Hepatocyte (in vitro differentiated cells): Measurements from ENCODE around the gene KIAA0753. TPM values are rescaled to one million over a fixed set of nuclear protein-coding genes. Genes with fewer than 3 reads are reported as not detected.
A peak's percentile ranks its signal among the peaks of the same experiment; 100 is the strongest.
"Not testable (repeated sequence)": the region's sequence is repeated elsewhere in the genome, so short reads cannot be mapped to it uniquely, and the experiment has no call there.

ENCODE experiments used
- DNase-seq: peaks from one replicate; pipeline ENCODE4 v3.0.0-alpha.2; 2016; ENCODE audit warnings: low spot score
- H2AFZ ChIP-seq: fragments of 200-600 bp; sonication (generic); 2 replicates; pipeline ENCODE4 v1.6.0; 2016; ENCODE audit warnings: antibody characterized with exemption, mild to moderate bottlenecking
- H3K27ac ChIP-seq: fragments of 200-600 bp; sonication (generic); 2 replicates; pipeline ENCODE4 v1.5.1; 2016; ENCODE audit warnings: mild to moderate bottlenecking
- H3K27me3 ChIP-seq: fragments of 200-600 bp; sonication (generic); 2 replicates; pipeline ENCODE4 v1.6.1; 2016
- H3K36me3 ChIP-seq: fragments of 200-600 bp; sonication (generic); replicated peaks from 2 replicates; pipeline ENCODE4 v1.5.1; 2016; ENCODE audit warnings: low read depth; ENCODE audit not compliant: insufficient read depth
- H3K4me1 ChIP-seq: fragments of 200-600 bp; sonication (generic); 2 replicates; pipeline ENCODE4 v1.5.1; 2016; ENCODE audit warnings: mild to moderate bottlenecking, moderate library complexity; ENCODE audit not compliant: insufficient read depth
- H3K4me2 ChIP-seq: fragments of 200-600 bp; sonication (generic); 2 replicates; pipeline ENCODE4 v1.6.0; 2016
- H3K4me3 ChIP-seq: fragments of 200-600 bp; sonication (generic); 2 replicates; pipeline ENCODE4 v1.5.1; 2016; ENCODE audit warnings: mild to moderate bottlenecking
- H3K79me2 ChIP-seq: fragments of 200-600 bp; sonication (generic); 2 replicates; pipeline ENCODE4 v1.6.0; 2017; ENCODE audit warnings: mild to moderate bottlenecking
- H3K9me2 ChIP-seq: fragments of 200-600 bp; sonication (generic); replicated peaks from 2 replicates; pipeline ENCODE4 v1.6.0; 2017; ENCODE audit warnings: mild to moderate bottlenecking; ENCODE audit not compliant: insufficient read depth
- H3K9me3 ChIP-seq: fragments of 200-600 bp; sonication (generic); 2 replicates; pipeline ENCODE4 v1.5.1; 2016; ENCODE audit warnings: low read depth, mild to moderate bottlenecking
- H4K20me1 ChIP-seq: fragments of 200-600 bp; sonication (generic); 2 replicates; pipeline ENCODE4 v1.6.0; 2016; ENCODE audit warnings: mild to moderate bottlenecking; ENCODE audit not compliant: insufficient read depth, poor library complexity, severe bottlenecking
- CTCF ChIP-seq: fragments of 200-600 bp; sonication (generic); IDR thresholded peaks from 2 replicates; pipeline ENCODE4 v1.5.1; 2016; ENCODE audit warnings: antibody characterized with exemption, mild to moderate bottlenecking; ENCODE audit not compliant: poor library complexity
- EZH2 ChIP-seq: fragments of 200-600 bp; sonication (generic); IDR thresholded peaks from 2 replicates; pipeline ENCODE4 v1.6.1; 2016; ENCODE audit warnings: antibody characterized with exemption, mild to moderate bottlenecking, borderline replicate concordance
- EZH2phosphoT487 ChIP-seq: fragments of 200-600 bp; sonication (generic); IDR thresholded peaks from one replicate; pipeline ENCODE4 v1.6.1; 2018; ENCODE audit warnings: antibody characterized with exemption, mild to moderate bottlenecking, low read depth, moderate library complexity; ENCODE audit not compliant: unreplicated experiment, severe bottlenecking
- WGBS: methylation state at CpG from one replicate; pipeline ENCODE4 v1.1.6; 2016; ENCODE audit warnings: low lambda C conversion rate; ENCODE audit errors: missing lambda C conversion rate; 5-methylcytosine and 5-hydroxymethylcytosine counted together
- polyA plus RNA-seq: library from polyadenylated mRNA; unstranded; fragments of >200 nt; fragmentation: Nextera tagmentation; extraction: Ambion mirVana; gene quantifications from 2 replicates; pipeline ENCODE4 v1.2.1, GENCODE V29; 2016
- total RNA-seq: library from RNA; depleted of rRNA; stranded (reverse); fragments of >200 nt; gene quantifications from 2 replicates; pipeline ENCODE4 v1.2.3, GENCODE V29; 2014

The KIAA0753 gene
- total and polyA plus RNA-seq, 2 experiments from 2014 or later, result 6.0 to 12.0 TPM

- Histone ChIP-seq H3K27ac (no peak overlapping the region), H2AFZ (no peak overlapping the region), H3K9me3 (no peaks in the 10 kb centered on the region), H4K20me1 (no peaks in the 10 kb centered on the region), H3K4me3 (no peak overlapping the region), H3K27me3 (no peaks in the 10 kb centered on the region), H3K79me2 (no peaks in the 10 kb centered on the region), H3K4me2 (no peak overlapping the region), H3K4me1 (no peaks in the 10 kb centered on the region), H3K36me3 (no peaks in the 10 kb centered on the region), H3K9me2 (no peaks in the 10 kb centered on the region)
- DNase-seq, result no peak
- TF ChIP-seq CTCF (no peak), EZH2 (no peak), EZH2phosphoT487 (no peak)
- 94% methylated on average over 17 of the region's 17 CpGs for WGBS
These were observed 27.7 kb upstream of the KIAA0753 start for GRCh38 chr17:6668219-6668618.

GRCh38 chr17:6667516-6667915 is 27.0 kb upstream of the KIAA0753 start:
- no peaks in the 10 kb centered on the region for H3K27me3 ChIP-seq
- H3K9me2 ChIP-seq, result no peaks in the 10 kb centered on the region
- no peaks in the 10 kb centered on the region for H3K4me1 ChIP-seq
- H3K4me2 ChIP-seq, result no peak overlapping the region
- H3K27ac ChIP-seq, result no peak overlapping the region
- H4K20me1 ChIP-seq, result no peaks in the 10 kb centered on the region
- no peak for DNase-seq
- no peak overlapping the region for H3K4me3 ChIP-seq
- WGBS, result 81% methylated on average over 6 of the region's 6 CpGs
- no peak for TF ChIP-seq CTCF
- TF ChIP-seq EZH2phosphoT487, result no peak
- TF ChIP-seq EZH2, result no peak
- no peaks in the 10 kb centered on the region for H3K36me3 ChIP-seq
- no peaks in the 10 kb centered on the region for H3K79me2 ChIP-seq
- no peaks in the 10 kb centered on the region for H3K9me3 ChIP-seq
- no peak overlapping the region for H2AFZ ChIP-seq

GRCh38 chr17:6666557-6666956 is 26.0 kb upstream of the KIAA0753 start:
- TF ChIP-seq EZH2 (no peak), EZH2phosphoT487 (no peak), CTCF (no peak)
- no peak overlapping the region for H3K4me2 ChIP-seq
- 91% methylated on average over 6 of the region's 6 CpGs for WGBS
- no peak overlapping the region for H3K27ac ChIP-seq
- H3K27me3 ChIP-seq, result no peaks in the 10 kb centered on the region
- no peaks in the 10 kb centered on the region for H3K9me3 ChIP-seq
- H3K36me3 ChIP-seq, result no peaks in the 10 kb centered on the region
- H3K9me2 ChIP-seq, result no peaks in the 10 kb centered on the region
- no peak for DNase-seq
- no peak overlapping the region for H2AFZ ChIP-seq
- no peaks in the 10 kb centered on the region for H3K79me2 ChIP-seq
- H3K4me3 ChIP-seq, result no peak overlapping the region
- H4K20me1 ChIP-seq, result no peaks in the 10 kb centered on the region
- H3K4me1 ChIP-seq, result no peaks in the 10 kb centered on the region

- Histone ChIP-seq H4K20me1 (no peaks in the 10 kb centered on the region), H3K4me2 (no peak overlapping the region), H2AFZ (no peak overlapping the region), H3K27ac (no peak overlapping the region), H3K4me3 (no peak overlapping the region), H3K36me3 (no peaks in the 10 kb centered on the region), H3K27me3 (no peaks in the 10 kb centered on the region), H3K79me2 (no peaks in the 10 kb centered on the region), H3K4me1 (no peaks in the 10 kb centered on the region), H3K9me3 (no peaks in the 10 kb centered on the region), H3K9me2 (no peaks in the 10 kb centered on the region)
- peak; percentile 87 for DNase-seq
- no peak for TF ChIP-seq EZH2phosphoT487
- peak; percentile 94 for TF ChIP-seq CTCF
- WGBS, result 24% methylated on average over 9 of the region's 9 CpGs
These were observed 25.6 kb upstream of the KIAA0753 start for GRCh38 chr17:6666077-6666521.

GRCh38 chr17:6663200-6663599 is 22.7 kb upstream of the KIAA0753 start:
- DNase-seq, H3K36me3 ChIP-seq, H3K9me2 ChIP-seq, H3K9me3 ChIP-seq, H4K20me1 ChIP-seq, H2AFZ ChIP-seq, H3K27ac ChIP-seq, H3K4me3 ChIP-seq, H3K27me3 ChIP-seq, H3K4me2 ChIP-seq, H3K79me2 ChIP-seq, H3K4me1 ChIP-seq: not testable (repeated sequence)
- WGBS, result 97% methylated on average over 14 of the region's 14 CpGs
